ENCODE results near the gene SEPTIN12. TPM values are rescaled to one million over a fixed set of nuclear protein-coding genes. Genes with fewer than 3 reads are reported as not detected.

SEPTIN12 gene
- total and polyA plus RNA-seq, 2 of the 4 experiments (the other 2 are of a cell fraction) = not detected

- TF ChIP-seq, protein P1, sequence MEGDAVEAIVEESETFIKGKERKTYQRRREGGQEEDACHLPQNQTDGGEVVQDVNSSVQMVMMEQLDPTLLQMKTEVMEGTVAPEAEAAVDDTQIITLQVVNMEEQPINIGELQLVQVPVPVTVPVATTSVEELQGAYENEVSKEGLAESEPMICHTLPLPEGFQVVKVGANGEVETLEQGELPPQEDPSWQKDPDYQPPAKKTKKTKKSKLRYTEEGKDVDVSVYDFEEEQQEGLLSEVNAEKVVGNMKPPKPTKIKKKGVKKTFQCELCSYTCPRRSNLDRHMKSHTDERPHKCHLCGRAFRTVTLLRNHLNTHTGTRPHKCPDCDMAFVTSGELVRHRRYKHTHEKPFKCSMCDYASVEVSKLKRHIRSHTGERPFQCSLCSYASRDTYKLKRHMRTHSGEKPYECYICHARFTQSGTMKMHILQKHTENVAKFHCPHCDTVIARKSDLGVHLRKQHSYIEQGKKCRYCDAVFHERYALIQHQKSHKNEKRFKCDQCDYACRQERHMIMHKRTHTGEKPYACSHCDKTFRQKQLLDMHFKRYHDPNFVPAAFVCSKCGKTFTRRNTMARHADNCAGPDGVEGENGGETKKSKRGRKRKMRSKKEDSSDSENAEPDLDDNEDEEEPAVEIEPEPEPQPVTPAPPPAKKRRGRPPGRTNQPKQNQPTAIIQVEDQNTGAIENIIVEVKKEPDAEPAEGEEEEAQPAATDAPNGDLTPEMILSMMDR (conservative IDR thresholded peaks at IDR 0.05; ENCODE audit: low read depth, low read length) = no peak
- no peak for TF ChIP-seq CEBPB (IDR thresholded peaks at IDR 0.05; ENCODE audit: low read depth, low read length)
These were observed 19.4 kb downstream of the SEPTIN12 start (continued) for GRCh38 chr16:4768549-4769305.

Data from IMR-90 (cell line).